IPS-15b (cell line): ENCODE measurements around the gene ARHGAP8.

Experiments
- H3K27me3 ChIP-seq: one replicate; pipeline ENCODE4 v1.6.1; 2013; ENCODE audit warnings: low read length; ENCODE audit not compliant: control insufficient read depth, insufficient read depth
- H3K36me3 ChIP-seq: one replicate; pipeline ENCODE4 v1.6.1; 2013; ENCODE audit warnings: low read length; ENCODE audit not compliant: control insufficient read depth, insufficient read depth
- H3K4me1 ChIP-seq: one replicate; pipeline ENCODE4 v1.6.1; 2013; ENCODE audit warnings: mild to moderate bottlenecking, low read length; ENCODE audit not compliant: control insufficient read depth, insufficient read depth
- H3K4me3 ChIP-seq: one replicate; pipeline ENCODE4 v1.5.1; 2013; ENCODE audit warnings: low read depth, low read length
- H3K9ac ChIP-seq: one replicate; pipeline ENCODE4 v1.6.1; 2013; ENCODE audit warnings: low read depth, mild to moderate bottlenecking, low read length
- H3K9me3 ChIP-seq: one replicate; pipeline ENCODE4 v1.6.1; 2013; ENCODE audit warnings: mild to moderate bottlenecking, low read length; ENCODE audit not compliant: control insufficient read depth, insufficient read depth

The ARHGAP8 gene

DNA sequence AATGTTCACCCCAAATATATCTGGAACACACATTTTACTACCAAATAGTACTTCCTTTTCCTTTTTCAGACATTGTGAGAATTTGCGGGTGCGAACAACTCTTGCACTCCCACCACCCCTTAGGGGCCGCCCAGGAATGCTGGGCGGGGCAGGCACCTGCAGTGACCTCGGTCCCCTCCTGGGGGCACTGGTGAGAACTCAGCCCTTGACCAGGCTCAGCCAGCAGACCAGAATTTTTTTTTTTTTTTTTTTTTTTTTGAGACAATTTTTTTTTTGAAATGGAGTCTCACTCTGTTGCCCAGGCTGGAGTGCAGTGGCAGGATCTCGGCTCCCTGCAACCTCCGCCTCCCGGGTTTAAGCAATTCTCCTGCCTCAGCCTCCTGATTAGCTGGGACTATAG lies 75.8 kb downstream of the ARHGAP8 start:
- Histone ChIP-seq H3K36me3 (peaks cover 6% of the 10 kb centered on the region), H3K9ac (no peak overlapping the region), H3K4me3 (no peak overlapping the region), H3K27me3 (no peaks in the 10 kb centered on the region), H3K4me1 (no peaks in the 10 kb centered on the region), H3K9me3 (no peaks in the 10 kb centered on the region)

DNA sequence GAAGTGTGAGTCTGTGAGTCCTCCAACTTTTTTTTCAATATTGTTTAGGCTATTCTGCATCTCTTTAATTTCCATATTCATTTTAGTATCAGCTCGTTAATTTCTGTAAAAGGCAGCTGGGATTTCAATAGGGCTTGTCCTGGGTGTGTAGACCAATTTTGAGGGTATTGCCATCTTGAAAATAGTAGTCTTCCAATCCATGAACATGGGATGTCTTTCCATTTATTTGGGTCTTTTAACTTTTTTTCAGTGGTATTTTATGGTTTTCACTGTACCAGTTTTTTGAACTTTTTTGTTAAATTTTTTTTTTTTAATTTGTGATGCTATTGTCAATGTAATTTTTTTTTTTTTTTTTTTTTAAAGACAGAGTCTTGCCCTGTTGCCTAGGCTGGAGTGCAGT lies 79.5 kb downstream of the ARHGAP8 start:
- H3K36me3 ChIP-seq, result peaks cover under 1% of the 10 kb centered on the region
- H3K4me3 ChIP-seq, result no peak overlapping the region
- no peak overlapping the region for H3K9ac ChIP-seq
- no peaks in the 10 kb centered on the region for H3K4me1 ChIP-seq
- no peaks in the 10 kb centered on the region for H3K9me3 ChIP-seq
- H3K27me3 ChIP-seq, result no peaks in the 10 kb centered on the region

DNA sequence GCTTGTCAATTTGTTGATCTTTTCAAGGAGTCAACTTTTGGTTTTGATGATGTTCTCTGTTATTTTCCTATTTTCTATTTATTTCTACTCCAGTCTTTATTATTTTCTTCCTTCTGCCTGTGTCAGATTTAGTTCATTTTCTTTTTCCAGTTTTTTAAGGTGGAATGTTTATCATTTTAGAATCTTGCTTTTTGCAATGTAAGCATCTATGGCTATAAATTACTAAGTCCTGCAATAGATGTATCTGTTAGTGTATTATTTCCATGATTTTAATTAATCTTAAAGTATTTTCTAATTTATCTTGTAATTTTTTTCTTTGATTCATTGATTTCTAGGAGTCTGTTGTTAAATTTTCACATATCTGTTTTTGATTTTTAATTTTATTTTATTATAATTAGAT lies 81.7 kb downstream of the ARHGAP8 start:
- Histone ChIP-seq H3K9ac (no peak overlapping the region), H3K27me3 (no peaks in the 10 kb centered on the region), H3K4me1 (no peaks in the 10 kb centered on the region), H3K36me3 (no peaks in the 10 kb centered on the region), H3K9me3 (no peaks in the 10 kb centered on the region), H3K4me3 (no peak overlapping the region)

DNA sequence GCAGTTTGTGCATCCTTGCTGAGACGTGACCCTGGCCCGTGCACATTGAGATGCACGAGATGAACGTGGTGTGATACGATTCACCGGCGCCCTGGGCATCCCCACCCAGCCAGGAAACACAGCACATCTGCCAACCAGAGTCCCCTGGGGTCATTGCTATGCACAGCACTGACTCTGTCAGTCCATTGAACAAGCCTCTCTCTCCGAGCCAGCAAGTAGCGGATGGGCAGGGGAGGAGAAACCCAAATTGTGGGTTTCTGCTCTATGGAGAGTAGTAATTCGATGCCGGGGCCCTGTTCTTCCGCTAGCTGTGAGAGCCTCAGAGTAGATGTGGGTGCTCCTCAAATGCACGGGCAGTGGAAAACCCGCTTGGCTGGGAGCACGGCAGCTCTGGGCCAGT lies 85.1 kb downstream of the ARHGAP8 start:
- H3K36me3 ChIP-seq, result peaks cover 10% of the 10 kb centered on the region
- H3K4me3 ChIP-seq, result no peak overlapping the region
- H3K4me1 ChIP-seq, result no peaks in the 10 kb centered on the region
- H3K27me3 ChIP-seq, result no peaks in the 10 kb centered on the region
- no peak overlapping the region for H3K9ac ChIP-seq
- no peaks in the 10 kb centered on the region for H3K9me3 ChIP-seq

DNA sequence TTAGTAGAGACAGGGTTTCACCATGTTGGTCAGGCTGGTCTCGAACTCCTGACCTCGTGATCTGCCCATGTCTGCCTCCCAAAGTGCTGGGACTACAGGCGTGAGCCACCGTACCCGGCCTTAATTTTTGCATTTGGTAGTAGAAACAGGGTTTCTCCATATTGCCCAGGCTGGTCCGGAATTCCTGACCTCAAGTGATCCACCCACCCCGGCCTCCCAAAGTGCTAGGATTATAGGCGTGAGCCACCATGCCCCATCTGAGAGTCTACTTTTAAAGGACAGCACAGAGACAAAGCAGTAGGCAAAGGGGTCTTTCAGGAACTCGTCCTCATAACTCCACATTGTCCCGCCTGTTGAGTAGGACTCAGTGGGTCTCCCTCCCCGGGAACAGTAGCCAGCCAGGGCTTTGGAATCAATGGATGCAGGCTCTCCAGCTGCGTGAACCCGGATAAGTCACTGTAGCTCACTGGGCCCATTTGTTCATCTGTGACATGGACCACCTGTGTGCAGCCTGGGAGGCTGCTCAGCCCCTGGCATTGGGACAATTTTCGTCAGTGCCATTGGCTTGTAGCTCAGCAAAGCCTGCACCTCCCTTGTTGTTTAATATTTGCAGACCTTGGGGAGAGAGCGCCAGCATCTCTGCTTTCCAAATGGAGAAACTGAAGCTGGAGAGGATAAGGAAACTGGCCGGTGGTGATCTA lies 86.1 kb downstream of the ARHGAP8 start:
- Histone ChIP-seq H3K36me3 (peaks cover 10% of the 10 kb centered on the region), H3K27me3 (no peaks in the 10 kb centered on the region), H3K9me3 (no peaks in the 10 kb centered on the region), H3K4me1 (no peaks in the 10 kb centered on the region), H3K9ac (no peak overlapping the region), H3K4me3 (no peak overlapping the region)

DNA sequence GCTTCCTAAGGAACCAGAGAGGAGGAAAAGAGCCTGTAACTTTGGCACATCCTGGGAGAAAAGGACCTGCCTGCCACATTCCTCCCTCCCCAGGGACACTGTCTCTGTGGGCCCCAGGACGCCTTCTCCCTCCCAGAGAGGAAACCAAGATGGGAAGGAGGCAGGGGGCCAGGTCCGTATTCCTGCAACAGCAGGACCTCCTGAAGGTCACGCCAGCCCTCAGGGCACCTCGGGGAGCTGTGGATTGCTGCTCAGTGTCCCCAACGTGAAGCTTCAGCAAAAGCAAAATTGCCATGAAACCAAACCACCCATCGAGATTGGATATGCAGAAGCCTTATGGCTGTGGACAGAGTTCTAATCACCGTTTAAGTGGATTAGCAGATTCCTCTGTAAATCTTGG lies 86.7 kb downstream of the ARHGAP8 start:
- Histone ChIP-seq H3K9me3 (no peaks in the 10 kb centered on the region), H3K36me3 (peaks cover 10% of the 10 kb centered on the region), H3K27me3 (no peaks in the 10 kb centered on the region), H3K4me1 (no peaks in the 10 kb centered on the region), H3K4me3 (no peak overlapping the region), H3K9ac (no peak overlapping the region)

GRCh38 chr22:44839721-44840120 lies 87.3 kb downstream of the ARHGAP8 start:
- Histone ChIP-seq H3K27me3 (no peaks in the 10 kb centered on the region), H3K9ac (no peak overlapping the region), H3K4me1 (no peaks in the 10 kb centered on the region), H3K9me3 (no peaks in the 10 kb centered on the region), H3K4me3 (no peak overlapping the region), H3K36me3 (peaks cover 10% of the 10 kb centered on the region)

- Histone ChIP-seq H3K27me3 (no peaks in the 10 kb centered on the region), H3K9me3 (no peaks in the 10 kb centered on the region), H3K36me3 (peaks cover 13% of the 10 kb centered on the region), H3K9ac (no peak overlapping the region), H3K4me1 (no peaks in the 10 kb centered on the region), H3K4me3 (no peak overlapping the region)
Measured at GRCh38 chr22:44840611-44841322, 88.4 kb downstream of the ARHGAP8 start.

- Histone ChIP-seq H3K9me3 (no peaks in the 10 kb centered on the region), H3K27me3 (no peaks in the 10 kb centered on the region), H3K9ac (no peak overlapping the region), H3K4me1 (no peaks in the 10 kb centered on the region), H3K4me3 (no peak overlapping the region), H3K36me3 (peaks cover 13% of the 10 kb centered on the region)
Measured at GRCh38 chr22:44842417-44842816, 90.0 kb downstream of the ARHGAP8 start.

DNA sequence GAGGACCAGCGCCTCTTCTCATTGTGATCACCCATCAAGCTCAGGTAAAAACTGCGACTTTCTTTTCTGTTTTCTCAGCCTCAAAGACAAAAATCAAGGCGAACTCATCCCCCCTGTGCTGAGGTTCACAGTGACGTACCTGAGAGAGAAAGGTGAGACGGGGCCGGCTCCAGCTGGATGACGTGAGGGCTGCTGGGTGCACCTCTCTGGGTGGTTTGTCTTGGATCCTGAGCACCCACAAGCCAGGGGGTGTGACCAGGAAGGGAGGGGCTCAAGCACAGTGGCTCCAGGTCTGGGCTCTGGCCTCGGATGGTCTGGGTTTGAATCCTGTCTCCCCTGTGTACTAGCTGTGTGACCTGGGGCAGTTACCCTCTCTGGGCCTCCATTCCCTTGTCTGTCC lies 92.8 kb downstream of the ARHGAP8 start:
- H3K9ac ChIP-seq, result no peak overlapping the region
- peaks cover 13% of the 10 kb centered on the region for H3K36me3 ChIP-seq
- H3K4me1 ChIP-seq, result no peaks in the 10 kb centered on the region
- no peaks in the 10 kb centered on the region for H3K27me3 ChIP-seq
- no peaks in the 10 kb centered on the region for H3K9me3 ChIP-seq
- no peak overlapping the region for H3K4me3 ChIP-seq

GRCh38 chr22:44845796-44846720 lies 93.7 kb downstream of the ARHGAP8 start:
- Histone ChIP-seq H3K4me3 (no peak overlapping the region), H3K27me3 (no peaks in the 10 kb centered on the region), H3K4me1 (no peaks in the 10 kb centered on the region), H3K9me3 (no peaks in the 10 kb centered on the region), H3K36me3 (peaks cover 13% of the 10 kb centered on the region), H3K9ac (no peak overlapping the region)
